Measurements from ENCODE around the gene CADPS. TPM values are rescaled to one million over a fixed set of nuclear protein-coding genes. Genes with fewer than 3 reads are reported as not detected.

Gene CADPS
- total RNA-seq, 4 donors from 2014 or later: 1.0 to 8.1 (median 2.0) TPM

- intact Hi-C loops (cut with DNase I): no loop called here
- TF ChIP-seq EP300 (IDR thresholded peaks at IDR 0.05) (no peak), CTCF (IDR thresholded peaks at IDR 0.05) (no peak), POLR2A (IDR thresholded peaks at IDR 0.05; ENCODE audit: low read depth) (no peak), POLR2AphosphoS5 (IDR thresholded peaks at IDR 0.05) (no peak)
- Histone ChIP-seq H3K27ac (replicated peaks in 1 of 4) (no peak overlapping the region), H3K9me3 (no peaks in the 10 kb centered on the region), H3K27me3 (no peaks in the 10 kb centered on the region), H3K4me1 (no peaks in the 10 kb centered on the region), H3K36me3 (no peaks in the 10 kb centered on the region), H3K4me3 (no peak overlapping the region)
- 75% methylated on average over 8 of the region's 8 CpGs for WGBS
- no peak for DNase-seq (ENCODE audit: extremely low spot score)
These were observed 353.6 kb downstream of the CADPS start for GRCh38 chr3:62521464-62522105.

GRCh38 chr3:62503516-62503915 lies 371.7 kb downstream of the CADPS start:
- TF ChIP-seq EP300 (IDR thresholded peaks at IDR 0.05) (no peak), CTCF (IDR thresholded peaks at IDR 0.05) (no peak), POLR2AphosphoS5 (IDR thresholded peaks at IDR 0.05) (no peak), POLR2A (IDR thresholded peaks at IDR 0.05; ENCODE audit: low read depth) (no peak)
- 60% methylated on average over 2 of the region's 2 CpGs for WGBS
- no peaks in the 10 kb centered on the region for H3K9me3 ChIP-seq
- no peaks in the 10 kb centered on the region for H3K36me3 ChIP-seq
- no peaks in the 10 kb centered on the region for H3K27me3 ChIP-seq
- no peak overlapping the region for H3K4me3 ChIP-seq
- no peak overlapping the region for H3K27ac ChIP-seq (replicated peaks in 1 of 4)
- DNase-seq (ENCODE audit: extremely low spot score): no peak
- intact Hi-C loops (cut with DNase I): no loop called here
- peaks cover 0 to 3% (median 0%) of the 10 kb centered on the region in 4 donors for H3K4me1 ChIP-seq

- 70% methylated on average over 8 of the region's 8 CpGs for WGBS
- no peaks in the 10 kb centered on the region for H3K9me3 ChIP-seq
- no peaks in the 10 kb centered on the region for H3K27me3 ChIP-seq
- no peak overlapping the region for H3K4me3 ChIP-seq
- no peaks in the 10 kb centered on the region for H3K36me3 ChIP-seq
- H3K27ac ChIP-seq (replicated peaks in 1 of 4): no peak overlapping the region
- H3K4me1 ChIP-seq: peaks cover 0 to 3% (median 0%) of the 10 kb centered on the region in 4 donors
- intact Hi-C loops (cut with DNase I): no loop called here
- DNase-seq (ENCODE audit: extremely low spot score): no peak
- TF ChIP-seq CTCF (IDR thresholded peaks at IDR 0.05): no peak
- TF ChIP-seq POLR2A (IDR thresholded peaks at IDR 0.05; ENCODE audit: low read depth): no peak
- no peak for TF ChIP-seq POLR2AphosphoS5 (IDR thresholded peaks at IDR 0.05)
- TF ChIP-seq EP300 (IDR thresholded peaks at IDR 0.05): no peak
These were observed 372.6 kb downstream of the CADPS start for GRCh38 chr3:62502315-62503300.

- Histone ChIP-seq H3K9me3 (no peaks in the 10 kb centered on the region), H3K36me3 (no peaks in the 10 kb centered on the region), H3K27me3 (no peaks in the 10 kb centered on the region), H3K4me1 (peaks cover 0 to 3% (median 0%) of the 10 kb centered on the region in 4 donors), H3K27ac (replicated peaks in 1 of 4) (no peak overlapping the region), H3K4me3 (no peak overlapping the region)
- TF ChIP-seq POLR2AphosphoS5 (IDR thresholded peaks at IDR 0.05): no peak
- TF ChIP-seq EP300 (IDR thresholded peaks at IDR 0.05): no peak
- no peak for TF ChIP-seq CTCF (IDR thresholded peaks at IDR 0.05)
- TF ChIP-seq POLR2A (IDR thresholded peaks at IDR 0.05; ENCODE audit: low read depth): no peak
- intact Hi-C loops (cut with DNase I): no loop called here
- DNase-seq (ENCODE audit: extremely low spot score): no peak
- WGBS: 83% methylated on average over 3 of the region's 3 CpGs
These were observed 373.9 kb downstream of the CADPS start for GRCh38 chr3:62501289-62501668.
